Psoas muscle (tissue), 8 donors: ENCODE results near the gene FKBP8. TPM values are rescaled to one million over a fixed set of nuclear protein-coding genes. Genes with fewer than 3 reads are reported as not detected.
A peak's percentile ranks its signal among the peaks of the same experiment; 100 is the strongest.

Experiments
- ATAC-seq, 4 donors: fragments of 200-7000 bp; cut with Tn5 transposase; one replicate each; pipeline ENCODE4 v1.9.1; 2020; ENCODE audit warnings: moderate library complexity in 3 of 4, mild to moderate bottlenecking in 2 of 4
- DNase-seq, 2 donors: peaks; one replicate each; pipeline ENCODE4 v3.0.0-alpha.2; 2020
- H3K27ac ChIP-seq: fragments of 200-600 bp; one replicate; pipeline ENCODE4 v1.8.0; 2022
- H3K27me3 ChIP-seq, 3 donors: fragments of 200-600 bp in 1 of 3; one replicate each; pipeline versions ENCODE4 v1.6.1 to v1.8.0; 2013 to 2022; ENCODE audit warnings: low read length in 2 of 3, mild to moderate bottlenecking in 2 of 3, moderate library complexity in 1 of 3; ENCODE audit not compliant: insufficient read depth in 3 of 3
- H3K36me3 ChIP-seq, 2 donors: fragments of 200-600 bp in 1 of 2; one replicate each; pipeline versions ENCODE4 v1.6.1 to v1.8.0; 2013 to 2022; ENCODE audit warnings: low read depth in 1 of 2, mild to moderate bottlenecking in 1 of 2, moderate library complexity in 1 of 2; ENCODE audit not compliant: insufficient read depth in 1 of 2
- H3K4me1 ChIP-seq: fragments of 200-600 bp; one replicate; pipeline ENCODE4 v1.8.0; 2022
- H3K4me3 ChIP-seq: fragments of 200-600 bp; one replicate; pipeline ENCODE4 v1.8.0; 2022; ENCODE audit warnings: mild to moderate bottlenecking
- H3K9me3 ChIP-seq: fragments of 200-600 bp; one replicate; pipeline ENCODE4 v1.8.0; 2022
- CTCF ChIP-seq: fragments of 200-600 bp; IDR thresholded peaks from one replicate; pipeline ENCODE4 v1.8.0; 2022; ENCODE audit warnings: antibody characterized with exemption
- WGBS, 3 donors: extraction: QIAGEN DNeasy Blood & Tissue Kit; methylation state at CpG; one replicate each; pipeline versions ENCODE4 v1.1.6 to v1.1.7; 2013; 5-methylcytosine and 5-hydroxymethylcytosine counted together
- intact Hi-C, 2 donors: fragments of 100-400 bp; cut with DNase I; formaldehyde crosslinking; loops; one replicate each; pipeline versions ENCODE4 v1.11.0 to v1.14.2; 2022
- polyA plus RNA-seq, 3 donors: library from polyadenylated mRNA; stranded (reverse); fragments of 200-250 nt; gene quantifications; one replicate each; pipeline ENCODE4 v1.2.3, GENCODE V29; 2013
- total RNA-seq, 4 donors: library from RNA; stranded (reverse); fragmentation: NEBNext Ultra II Directional in 2 of 4; extraction: Animal tissue kit (Norgen Biotek cat#: 25700) in 2 of 4; gene quantifications; one replicate each; pipeline versions ENCODE4 v1.2.1 to v1.2.4, GENCODE V29; 2021 to 2023
- donor health status: healthy with polysubstance abuse.
- donor health status: DM: no; HTN: no; CAD: no; lungs with moderate emphysema.
- donor health status: Bipolar disorder and iron deficiency.
- donor health status: healthy.
- donor health status: DM: yes; HTN: yes; CAD: no.
- donor health status: DM: no; HTN: no; CAD: no.
- donor health status: DM: no; HTN: no; CAD: no.
- donor health status: DM: yes; HTN: yes; CAD: no.

Gene FKBP8
- total and polyA plus RNA-seq, 7 donors = 92.8 to 143 (median 130) TPM

GRCh38 chr19:18589380-18590272 lies 46.3 kb upstream of the FKBP8 start:
- Histone ChIP-seq H3K4me1 (peaks cover 12% of the 10 kb centered on the region), H3K4me3 (peak overlapping the region; percentile 78), H3K27ac (peak overlapping the region; percentile 87), H3K27me3 (no peaks in the 10 kb centered on the region), H3K36me3 (peaks cover 4 to 16% of the 10 kb centered on the region in 2 donors), H3K9me3 (no peaks in the 10 kb centered on the region)
- ATAC-seq (peak; percentile 66 to 80 (median 73)), DNase-seq (peak; percentile 75 to 84)
- intact Hi-C loops = loop anchor here in 1 of 2 donors (5.0 kb wide), 1 partner anchor 88 kb away; no protein-coding TSS in a partner anchor
- 11 to 16% (median 12%) methylated on average over 43 to 52 of the region's 52 CpGs for whole genome bisulfite sequencing, 3 donors
- TF ChIP-seq CTCF = no peak

GRCh38 chr19:18588611-18589379 lies 45.4 kb upstream of the FKBP8 start, which contains the start of gene REX1BD:
Gene REX1BD (plus strand): TSS chr19:18588798. CDS start chr19:18588802, 4 bp downstream.
- peaks cover 8% of the 10 kb centered on the region for H3K4me1 ChIP-seq
- intact Hi-C loops = no loop called here
- 0 to 1% (median 1%) methylated on average over 48 to 72 of the region's 72 CpGs for WGBS, 3 donors
- no peaks in the 10 kb centered on the region for H3K27me3 ChIP-seq
- no peaks in the 10 kb centered on the region for H3K9me3 ChIP-seq
- H3K4me3 ChIP-seq = peak within 1 kb of the TSS; percentile 78
- DNase-seq = peak; percentile 88 to 94
- peak within 1 kb of the TSS; percentile 87 for H3K27ac ChIP-seq
- ATAC-seq = peak; percentile 85 to 90 (median 90)
- peaks cover 4 to 16% of the 10 kb centered on the region in 2 donors for H3K36me3 ChIP-seq
- peak; percentile 92 for TF ChIP-seq CTCF

- Histone ChIP-seq H3K9me3 (no peaks in the 10 kb centered on the region), H3K27me3 (no peaks in the 10 kb centered on the region), H3K36me3 (peaks cover 4 to 16% of the 10 kb centered on the region in 2 donors), H3K4me1 (peaks cover 5% of the 10 kb centered on the region), H3K4me3 (peak overlapping the region; percentile 78), H3K27ac (peak overlapping the region; percentile 87)
- intact Hi-C loops = no loop called here
- peak in 3 of 4 donors; percentile 0 to 2 (median 0) for ATAC-seq
- WGBS, 3 donors = 25 to 31% (median 27%) methylated on average over 16 of the region's 16 CpGs
- DNase-seq = no peak
- TF ChIP-seq CTCF = no peak
Observed at GRCh38 chr19:18587962-18588610, 44.7 kb upstream of the FKBP8 start.

- intact Hi-C loops = no loop called here
- H3K4me1 ChIP-seq = peaks cover 5% of the 10 kb centered on the region
- no peak for DNase-seq
- peaks cover 4 to 16% of the 10 kb centered on the region in 2 donors for H3K36me3 ChIP-seq
- 91 to 92% (median 92%) methylated on average over 12 of the region's 12 CpGs for WGBS, 3 donors
- H3K9me3 ChIP-seq = no peaks in the 10 kb centered on the region
- H3K27ac ChIP-seq = peak overlapping the region; percentile 87
- ATAC-seq = no peak
- TF ChIP-seq CTCF = no peak
- H3K4me3 ChIP-seq = no peak overlapping the region
- no peaks in the 10 kb centered on the region for H3K27me3 ChIP-seq
Observed at GRCh38 chr19:18587561-18587960, 44.2 kb upstream of the FKBP8 start.
